Measurements from ENCODE around the gene EXOC4.

EXOC4 gene

GRCh38 chr7:133582766-133583523 lies 330.1 kb downstream of the EXOC4 start:
- H3K27me3 Mint-ChIP-seq, result no peaks in the 10 kb centered on the region
- no peak for ATAC-seq (replicated peaks)
- H3K4me1 Mint-ChIP-seq (ENCODE audit: low read depth in 2 of 2), result peaks cover 0 to 12% of the 10 kb centered on the region in 2 donors
- no peak overlapping the region for H3K4me3 Mint-ChIP-seq
- no peak for DNase-seq
- H3K9me3 Mint-ChIP-seq, result no peaks in the 10 kb centered on the region
- no peaks in the 10 kb centered on the region for H3K36me3 Mint-ChIP-seq (ENCODE audit: insufficient read depth)
- peak overlapping the region in 1 of 2 donors; percentile 4 for H3K27ac Mint-ChIP-seq

GRCh38 chr7:133583545-133584171 lies 330.8 kb downstream of the EXOC4 start:
- H3K27me3 Mint-ChIP-seq, result no peaks in the 10 kb centered on the region
- H3K9me3 Mint-ChIP-seq, result no peaks in the 10 kb centered on the region
- H3K27ac Mint-ChIP-seq, result peak overlapping the region in 1 of 2 donors; percentile 4
- no peak for ATAC-seq (replicated peaks)
- no peak for DNase-seq
- H3K36me3 Mint-ChIP-seq (ENCODE audit: insufficient read depth), result peaks cover 3% of the 10 kb centered on the region
- no peak overlapping the region for H3K4me3 Mint-ChIP-seq
- peaks cover 0 to 12% of the 10 kb centered on the region in 2 donors for H3K4me1 Mint-ChIP-seq (ENCODE audit: low read depth in 2 of 2)

- peaks cover 0 to 12% of the 10 kb centered on the region in 2 donors for H3K4me1 Mint-ChIP-seq (ENCODE audit: low read depth in 2 of 2)
- DNase-seq, result no peak
- no peaks in the 10 kb centered on the region for H3K27me3 Mint-ChIP-seq
- H3K27ac Mint-ChIP-seq, result no peak overlapping the region
- H3K4me3 Mint-ChIP-seq, result no peak overlapping the region
- ATAC-seq (replicated peaks), result no peak
- H3K9me3 Mint-ChIP-seq, result no peaks in the 10 kb centered on the region
- H3K36me3 Mint-ChIP-seq (ENCODE audit: insufficient read depth), result peaks cover 3% of the 10 kb centered on the region
These were observed 332.2 kb downstream of the EXOC4 start for GRCh38 chr7:133584956-133585668.

GRCh38 chr7:133586253-133586652 lies 333.4 kb downstream of the EXOC4 start:
- peaks cover 6% of the 10 kb centered on the region for H3K36me3 Mint-ChIP-seq (ENCODE audit: insufficient read depth)
- no peak overlapping the region for H3K27ac Mint-ChIP-seq
- no peak for DNase-seq
- H3K4me3 Mint-ChIP-seq, result no peak overlapping the region
- no peaks in the 10 kb centered on the region for H3K9me3 Mint-ChIP-seq
- H3K27me3 Mint-ChIP-seq, result no peaks in the 10 kb centered on the region
- peaks cover 0 to 9% of the 10 kb centered on the region in 2 donors for H3K4me1 Mint-ChIP-seq (ENCODE audit: low read depth in 2 of 2)
- no peak for ATAC-seq (replicated peaks)

GRCh38 chr7:133587903-133588302 lies 335.0 kb downstream of the EXOC4 start:
- Mint-ChIP-seq H3K36me3 (ENCODE audit: insufficient read depth) (peaks cover 6% of the 10 kb centered on the region), H3K9me3 (no peaks in the 10 kb centered on the region), H3K4me3 (no peak overlapping the region), H3K4me1 (ENCODE audit: low read depth in 2 of 2) (peaks cover 0 to 9% of the 10 kb centered on the region in 2 donors), H3K27ac (no peak overlapping the region), H3K27me3 (no peaks in the 10 kb centered on the region)
- DNase-seq, result no peak
- ATAC-seq (replicated peaks), result no peak

GRCh38 chr7:133590795-133591194 lies 337.9 kb downstream of the EXOC4 start:
- DNase-seq (no peak), ATAC-seq (replicated peaks) (no peak)
- Mint-ChIP-seq H3K4me3 (no peak overlapping the region), H3K4me1 (ENCODE audit: low read depth in 2 of 2) (no peaks in the 10 kb centered on the region), H3K27me3 (no peaks in the 10 kb centered on the region), H3K9me3 (no peaks in the 10 kb centered on the region), H3K36me3 (ENCODE audit: insufficient read depth) (peaks cover 6% of the 10 kb centered on the region), H3K27ac (no peak overlapping the region)

- H3K27me3 Mint-ChIP-seq, result no peaks in the 10 kb centered on the region
- DNase-seq, result no peak
These were observed 338.9 kb downstream of the EXOC4 start for GRCh38 chr7:133591704-133592340.

GRCh38 chr7:133593561-133593960 lies 340.7 kb downstream of the EXOC4 start:
- no peak overlapping the region for H3K4me3 Mint-ChIP-seq
- no peaks in the 10 kb centered on the region for H3K27me3 Mint-ChIP-seq
- H3K4me1 Mint-ChIP-seq (ENCODE audit: low read depth in 2 of 2), result no peaks in the 10 kb centered on the region
- H3K27ac Mint-ChIP-seq, result no peak overlapping the region
- H3K9me3 Mint-ChIP-seq, result no peaks in the 10 kb centered on the region
- peaks cover 6% of the 10 kb centered on the region for H3K36me3 Mint-ChIP-seq (ENCODE audit: insufficient read depth)
- ATAC-seq (replicated peaks) (no peak), DNase-seq (no peak)

More at GRCh38 chr7:133591704-133592340, 338.9 kb downstream of the EXOC4 start:
- H3K4me3 Mint-ChIP-seq, result no peak overlapping the region
- H3K36me3 Mint-ChIP-seq (ENCODE audit: insufficient read depth), result peaks cover 6% of the 10 kb centered on the region
- ATAC-seq (replicated peaks), result no peak
- H3K9me3 Mint-ChIP-seq, result no peaks in the 10 kb centered on the region
- H3K27ac Mint-ChIP-seq, result no peak overlapping the region
- no peaks in the 10 kb centered on the region for H3K4me1 Mint-ChIP-seq (ENCODE audit: low read depth in 2 of 2)

GRCh38 chr7:133601617-133602016 lies 348.7 kb downstream of the EXOC4 start:
- Mint-ChIP-seq H3K36me3 (ENCODE audit: insufficient read depth) (peaks cover 5% of the 10 kb centered on the region), H3K27ac (peak overlapping the region; percentile 12 to 27), H3K27me3 (no peaks in the 10 kb centered on the region), H3K4me3 (no peak overlapping the region), H3K9me3 (no peaks in the 10 kb centered on the region), H3K4me1 (ENCODE audit: low read depth in 2 of 2) (peaks cover 9 to 16% of the 10 kb centered on the region in 2 donors)
- ATAC-seq (replicated peaks), result peak; percentile 26
- no peak for DNase-seq

- Mint-ChIP-seq H3K4me1 (ENCODE audit: low read depth in 2 of 2) (peaks cover 9 to 16% of the 10 kb centered on the region in 2 donors), H3K27me3 (no peaks in the 10 kb centered on the region), H3K9me3 (no peaks in the 10 kb centered on the region), H3K4me3 (no peak overlapping the region), H3K36me3 (ENCODE audit: insufficient read depth) (peaks cover 4% of the 10 kb centered on the region), H3K27ac (peak overlapping the region in 1 of 2 donors; percentile 12)
- DNase-seq (no peak), ATAC-seq (replicated peaks) (no peak)
These were observed 349.4 kb downstream of the EXOC4 start for GRCh38 chr7:133602291-133602690.

GRCh38 chr7:133606991-133607390 lies 354.1 kb downstream of the EXOC4 start:
- no peaks in the 10 kb centered on the region for H3K36me3 Mint-ChIP-seq (ENCODE audit: insufficient read depth)
- no peak overlapping the region for H3K27ac Mint-ChIP-seq
- DNase-seq, result no peak
- no peaks in the 10 kb centered on the region for H3K27me3 Mint-ChIP-seq
- H3K4me3 Mint-ChIP-seq, result no peak overlapping the region
- H3K4me1 Mint-ChIP-seq (ENCODE audit: low read depth in 2 of 2), result peaks cover 2 to 16% of the 10 kb centered on the region in 2 donors
- no peaks in the 10 kb centered on the region for H3K9me3 Mint-ChIP-seq
- no peak for ATAC-seq (replicated peaks)

- H3K27me3 Mint-ChIP-seq, result no peaks in the 10 kb centered on the region
- H3K27ac Mint-ChIP-seq, result no peak overlapping the region
- no peak for ATAC-seq (replicated peaks)
These were observed 356.9 kb downstream of the EXOC4 start for GRCh38 chr7:133609806-133610205.

GRCh38 chr7:133611955-133612354 lies 359.1 kb downstream of the EXOC4 start:
- no peak for DNase-seq
- ATAC-seq (replicated peaks), result no peak
- H3K36me3 Mint-ChIP-seq (ENCODE audit: insufficient read depth), result no peaks in the 10 kb centered on the region
- H3K4me1 Mint-ChIP-seq (ENCODE audit: low read depth in 2 of 2), result peaks cover 2 to 16% of the 10 kb centered on the region in 2 donors
- no peaks in the 10 kb centered on the region for H3K27me3 Mint-ChIP-seq
- no peak overlapping the region for H3K27ac Mint-ChIP-seq
- H3K4me3 Mint-ChIP-seq, result no peak overlapping the region
- no peaks in the 10 kb centered on the region for H3K9me3 Mint-ChIP-seq

More at GRCh38 chr7:133609806-133610205, 356.9 kb downstream of the EXOC4 start:
- Mint-ChIP-seq H3K4me1 (ENCODE audit: low read depth in 2 of 2) (peaks cover 2 to 16% of the 10 kb centered on the region in 2 donors), H3K4me3 (no peak overlapping the region), H3K9me3 (no peaks in the 10 kb centered on the region), H3K36me3 (ENCODE audit: insufficient read depth) (no peaks in the 10 kb centered on the region)
- DNase-seq, result no peak
